Head of caudate nucleus (tissue), 42 donors: ENCODE data around the gene OR1N1.

ENCODE experiments used
- DNase-seq, 42 donors: peaks; one replicate each; pipeline versions ENCODE4 v3.0.0 to v3.0.0-alpha.2; 2020 to 2021; ENCODE audit warnings: mixed read lengths in 7 of 42
- intact Hi-C: fragments of 100-400 bp; cut with DNase I; formaldehyde crosslinking; loops from one replicate; pipeline ENCODE4 v1.15.0; 2022

The OR1N1 gene

DNA sequence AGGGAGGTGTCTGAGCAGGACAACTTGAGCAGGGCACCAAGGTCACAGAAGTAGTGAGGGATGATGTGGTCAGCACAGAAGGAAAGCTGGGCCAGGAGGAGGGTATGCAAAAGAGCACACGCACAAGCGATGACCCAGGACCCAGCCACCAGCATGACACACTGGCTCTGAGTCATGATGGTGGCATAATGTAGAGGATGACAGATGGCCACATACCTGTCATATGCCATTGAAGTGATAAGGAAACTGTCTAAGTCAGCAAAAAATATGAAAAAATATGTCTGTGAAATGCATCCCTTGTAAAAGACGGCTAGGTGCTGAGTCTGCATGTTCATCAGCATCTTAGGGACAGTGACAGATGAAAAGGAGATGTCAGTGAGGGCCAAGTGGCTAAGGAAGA is 49.7 kb downstream of the OR1N1 start:
- intact Hi-C loops = no loop called here
- DNase-seq = no peak
